DMS53 treated with DMSO at 0.1 percent for 48 hours (cell line): Measurements from ENCODE around the gene DDX3Y.

Experiments
- DNase-seq: peaks from one replicate; lab custom pipeline; 2025; ENCODE audit not compliant: unreplicated experiment; lab: John Stamatoyannopoulos, UW

The DDX3Y gene

DNA sequence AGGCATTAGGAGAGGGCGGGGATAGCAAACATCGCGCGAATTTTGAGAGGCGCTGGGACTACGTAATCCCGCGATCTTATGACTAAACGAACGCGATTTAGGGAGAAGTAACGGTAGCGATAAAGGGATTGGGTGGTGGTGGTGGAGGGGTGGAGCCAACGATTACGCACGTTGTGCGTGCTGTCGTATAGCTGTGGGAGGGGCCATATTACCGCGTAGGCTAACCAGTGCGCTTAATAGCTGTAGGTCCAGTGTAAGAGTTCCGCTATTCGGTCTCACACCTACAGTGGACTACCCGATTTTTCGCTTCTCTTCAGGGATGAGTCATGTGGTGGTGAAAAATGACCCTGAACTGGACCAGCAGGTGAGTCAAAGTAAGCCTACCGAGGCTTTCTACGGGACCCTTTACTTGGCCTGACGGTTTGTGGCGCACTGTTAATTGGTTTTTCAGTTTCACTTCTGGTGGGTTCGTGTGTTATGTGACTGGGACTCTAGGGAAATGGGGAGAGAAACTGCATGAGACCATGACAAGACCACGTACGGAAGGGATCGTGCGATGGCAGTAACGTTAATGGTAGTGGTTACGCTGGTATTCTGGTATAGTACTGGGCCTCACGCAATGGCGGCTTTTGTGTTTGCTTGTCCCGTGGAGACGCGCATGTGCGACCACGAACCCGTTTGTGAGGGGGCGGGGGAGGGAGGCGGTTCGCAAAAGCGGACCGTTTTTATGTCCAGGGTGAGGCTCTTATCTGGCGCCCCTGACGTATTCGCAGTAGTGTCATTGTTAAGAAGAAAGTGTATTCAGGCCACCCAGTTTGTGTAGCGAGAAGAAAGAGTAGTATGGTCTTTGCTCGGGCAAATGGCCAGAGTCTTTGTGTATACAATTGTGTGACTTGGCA is at the start of gene DDX3Y:
Gene DDX3Y, plus strand, starts transcription at position 251 of the 899 bp plus-strand sequence. Its CDS starts 69 bp downstream, at position 320.
- no peak for DNase-seq

DNA sequence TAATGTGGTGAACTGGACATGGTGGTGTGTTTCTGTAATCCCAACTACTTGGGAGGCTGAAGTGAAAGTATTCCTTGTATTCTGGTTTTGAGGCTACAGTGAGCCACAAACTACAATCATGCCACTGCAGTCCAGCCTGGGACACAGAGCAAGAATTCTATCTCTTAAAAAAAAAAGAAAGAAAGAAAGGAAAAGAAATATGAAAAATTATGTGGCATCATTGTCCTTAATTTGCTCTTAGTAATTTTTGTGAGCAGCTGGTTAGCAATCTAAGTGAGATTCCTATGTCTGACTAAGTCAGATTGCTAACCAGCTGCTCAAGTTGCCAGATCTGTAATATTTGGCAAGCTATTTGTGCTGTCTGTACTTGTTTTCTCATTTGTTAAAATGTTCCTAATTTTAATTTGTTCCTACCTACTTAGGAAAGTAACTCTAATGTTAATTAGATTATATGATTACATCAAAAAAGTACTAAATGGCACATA is 48.8 kb upstream of the DDX3Y start:
- DNase-seq, result no peak

DNA sequence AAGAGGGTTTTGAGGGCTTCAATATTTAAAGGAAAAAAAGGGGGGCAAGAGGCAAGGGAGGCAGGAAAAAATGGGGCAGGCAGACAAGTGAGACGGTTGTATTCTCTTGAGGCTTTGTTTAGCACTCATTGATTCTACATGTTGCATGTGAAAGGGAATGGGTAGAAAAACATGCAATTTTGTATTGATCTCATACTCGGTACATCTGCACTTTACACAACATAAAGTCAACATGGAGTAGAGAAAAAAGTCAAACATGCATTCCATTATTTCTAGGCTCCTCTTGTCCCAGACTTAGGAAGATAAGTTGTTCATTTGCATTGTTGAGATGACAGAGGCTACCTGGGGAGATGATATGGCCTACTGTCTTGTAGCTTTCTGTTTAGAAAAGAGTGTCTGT is 36.7 kb upstream of the DDX3Y start:
- DNase-seq, result no peak

DNA sequence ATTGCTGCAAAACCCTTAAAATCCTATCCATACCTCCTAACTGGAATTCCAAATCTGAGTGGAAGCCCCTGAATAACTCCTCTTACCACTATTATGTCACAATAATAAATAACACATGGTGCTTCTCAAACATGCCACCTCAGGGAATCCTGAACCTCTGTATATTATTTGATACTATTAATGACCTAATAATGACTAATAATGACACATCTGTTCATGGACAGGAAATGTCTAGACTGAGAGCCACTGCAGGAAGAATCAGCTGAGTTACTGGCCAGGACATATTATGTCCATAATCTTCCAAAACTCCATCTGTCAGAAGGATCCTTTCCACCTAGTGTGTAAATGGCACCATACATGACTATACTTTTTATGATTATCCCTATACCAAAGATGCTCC is 7.7 kb upstream of the DDX3Y start:
- no peak for DNase-seq

GRCh38 chrY:12898604-12899003 is 6.1 kb upstream of the DDX3Y start:
- no peak for DNase-seq

DNA sequence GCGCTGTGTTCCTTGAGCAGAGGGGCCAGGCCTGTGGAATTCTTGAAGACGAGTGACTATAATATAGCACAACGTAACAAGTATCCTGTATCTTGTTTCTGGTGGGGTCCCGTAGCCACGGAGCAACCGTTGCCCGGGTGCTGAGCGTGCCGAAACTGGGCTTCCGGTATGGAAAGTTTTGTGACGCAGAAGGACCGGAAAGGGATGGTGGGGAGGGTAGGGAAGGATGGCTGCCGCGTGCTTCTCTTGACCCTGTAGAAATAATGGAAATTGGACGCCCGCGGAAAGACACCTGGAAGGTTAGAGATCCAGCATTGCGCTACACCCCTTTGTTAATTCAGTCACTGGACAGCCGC is 827 bp downstream of the DDX3Y start:
- no peak for DNase-seq

DNA sequence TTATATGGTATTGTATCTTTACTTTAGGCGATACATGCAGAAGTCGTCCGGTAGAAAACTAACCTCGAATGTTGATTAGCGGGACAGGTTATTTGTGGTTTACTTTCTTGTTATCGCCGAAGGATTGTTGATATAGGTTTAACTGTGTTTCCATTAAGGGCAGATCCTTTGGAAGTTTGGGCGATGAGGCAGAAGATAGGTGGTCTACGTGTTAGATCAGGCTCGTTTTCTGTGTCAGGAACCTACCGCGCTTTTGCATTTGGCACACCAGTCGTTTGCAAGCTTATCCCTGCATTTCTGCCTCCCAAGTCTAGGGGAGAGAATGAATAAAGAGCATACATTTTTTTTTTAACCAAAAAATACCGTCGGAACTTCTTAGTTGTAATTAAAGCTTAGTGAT is 1.2 kb downstream of the DDX3Y start:
- DNase-seq, result no peak

DNA sequence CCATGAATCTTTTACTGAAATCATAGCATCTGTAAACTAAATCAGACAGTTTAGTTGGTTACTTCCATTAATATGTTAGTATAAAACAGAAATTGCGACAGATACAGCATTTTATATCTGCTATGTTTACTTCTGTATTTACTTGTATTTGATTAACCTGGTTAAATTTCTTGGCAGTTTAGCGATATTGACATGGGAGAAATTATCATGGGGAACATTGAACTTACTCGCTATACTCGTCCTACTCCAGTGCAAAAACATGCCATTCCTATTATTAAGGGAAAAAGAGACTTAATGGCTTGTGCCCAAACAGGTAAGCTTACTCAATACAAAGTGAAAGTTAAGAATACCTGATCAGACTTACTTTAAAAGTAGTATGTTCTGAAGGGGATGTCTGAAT is 8.9 kb downstream of the DDX3Y start:
- no peak for DNase-seq

DNA sequence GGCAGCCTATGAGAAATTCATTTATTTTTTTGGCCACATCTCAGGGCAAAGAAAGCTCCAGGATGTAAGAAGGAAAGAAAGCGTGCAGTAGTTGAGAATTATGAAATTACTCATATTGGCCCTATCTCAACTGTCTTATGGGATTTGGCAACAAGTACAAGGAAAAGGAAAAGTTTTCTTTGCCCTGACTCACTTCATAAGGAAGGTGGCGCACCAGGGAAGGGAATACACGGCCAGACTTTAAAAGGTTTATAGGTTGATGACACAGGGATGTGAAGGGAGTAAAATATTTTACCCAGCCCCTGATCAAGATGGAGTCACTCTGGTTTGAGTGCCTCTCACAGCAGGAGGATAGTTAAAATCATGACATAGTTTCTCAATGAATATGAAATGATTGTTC is 23.4 kb downstream of the DDX3Y start:
- DNase-seq, result no peak

GRCh38 chrY:12941725-12942687 is 37.3 kb downstream of the DDX3Y start:
- DNase-seq, result no peak
